SW480 (cell line): Measurements from ENCODE around the gene OTOS.

Experiments used
- DNase-seq: peaks from one replicate; pipeline ENCODE4 v3.0.0-alpha.2; 2016; ENCODE audit warnings: low spot score

Gene OTOS

DNA sequence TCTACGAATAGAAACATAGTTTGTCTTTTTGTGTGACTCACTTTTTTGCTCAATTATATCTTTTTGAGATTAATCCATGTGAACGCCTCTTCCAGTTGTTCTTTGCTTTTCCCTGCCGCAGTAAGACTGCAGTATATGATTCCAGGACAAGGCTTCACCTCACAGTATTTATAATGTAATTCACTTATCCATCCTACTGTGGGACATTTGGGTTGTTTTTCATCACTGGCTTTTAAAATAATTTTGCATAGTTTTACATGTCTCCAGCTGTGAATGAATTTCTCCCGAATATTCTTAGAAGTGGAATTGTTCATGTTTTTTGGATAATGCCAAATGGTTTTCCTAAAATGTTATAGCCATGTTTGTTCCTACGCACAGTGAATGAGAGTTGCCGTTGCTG is 26.2 kb downstream of the OTOS start:
- DNase-seq: no peak

DNA sequence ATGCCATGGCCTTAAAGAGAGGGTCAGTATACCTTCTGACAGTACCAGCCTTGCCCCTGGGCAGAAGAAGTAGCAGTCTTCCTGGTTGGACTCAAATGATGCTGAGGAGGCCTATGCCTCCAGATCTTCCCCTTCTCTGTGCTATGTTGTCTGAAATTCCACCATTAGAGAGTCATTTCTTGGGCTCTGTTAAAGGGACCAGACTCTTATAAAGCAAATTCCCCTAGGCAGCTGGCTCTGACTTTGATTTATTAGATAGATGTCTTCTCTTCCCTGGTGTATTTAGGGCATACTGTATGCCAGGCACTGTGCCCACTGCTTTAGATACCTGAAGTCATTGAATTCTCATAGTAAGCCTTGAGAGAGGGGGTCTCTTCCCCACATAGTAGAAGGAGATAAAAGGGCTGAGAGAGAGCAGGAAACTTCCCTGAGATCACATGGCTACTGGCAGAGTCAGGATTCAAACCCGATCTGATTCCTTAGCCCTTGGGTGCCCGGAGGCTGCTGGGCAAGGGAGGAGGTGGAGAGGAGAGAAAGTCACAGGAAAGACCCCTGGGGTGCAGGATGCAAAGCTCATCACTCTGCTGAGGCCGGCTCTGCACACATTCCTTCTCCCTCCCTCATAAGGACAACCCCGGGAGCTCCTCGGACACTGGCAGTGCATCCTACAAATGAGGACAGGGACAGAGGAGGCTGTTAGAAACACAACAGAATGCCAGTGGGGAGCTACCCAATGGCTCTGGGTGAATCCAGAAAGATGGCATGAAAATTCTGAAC is 27.4 kb downstream of the OTOS start:
- no peak for DNase-seq

DNA sequence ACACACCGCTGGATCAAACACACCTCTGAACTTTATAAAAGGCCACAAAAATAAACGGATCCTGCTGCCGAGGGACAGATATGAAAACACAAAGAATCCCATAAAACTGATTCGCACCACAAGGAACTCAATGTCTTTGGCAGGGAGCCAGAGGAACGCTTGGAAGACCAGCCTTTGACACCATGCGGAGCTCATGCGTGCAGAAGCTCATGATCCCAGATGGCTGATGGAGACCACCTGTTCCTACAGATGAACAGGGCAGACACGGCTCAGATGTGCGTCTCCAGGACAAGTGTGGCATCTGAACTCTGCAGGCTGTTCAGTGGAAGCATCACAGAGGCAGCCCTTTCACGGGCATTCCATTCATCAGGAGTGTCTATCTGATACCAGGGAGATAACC is 29.2 kb downstream of the OTOS start:
- no peak for DNase-seq

DNA sequence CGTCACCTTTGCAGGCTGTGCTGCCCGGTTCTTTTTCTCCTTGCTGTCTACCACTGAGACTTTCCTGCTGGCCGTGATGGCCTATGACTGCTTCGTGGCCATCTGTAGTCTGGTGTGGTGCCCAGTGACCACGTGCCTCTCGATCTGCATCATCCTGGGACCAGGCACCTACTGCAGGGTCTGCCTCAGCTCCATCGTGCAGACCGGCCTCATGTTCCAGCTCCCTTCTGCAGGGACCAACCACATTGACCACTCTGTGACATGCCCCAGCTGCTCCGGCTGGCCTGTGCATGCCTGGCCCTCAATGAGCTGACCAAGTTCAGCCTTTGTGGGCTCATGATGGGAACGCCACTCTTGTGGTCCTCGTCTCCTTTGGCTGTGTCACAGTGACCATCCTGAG is 31.1 kb downstream of the OTOS start:
- no peak for DNase-seq

DNA sequence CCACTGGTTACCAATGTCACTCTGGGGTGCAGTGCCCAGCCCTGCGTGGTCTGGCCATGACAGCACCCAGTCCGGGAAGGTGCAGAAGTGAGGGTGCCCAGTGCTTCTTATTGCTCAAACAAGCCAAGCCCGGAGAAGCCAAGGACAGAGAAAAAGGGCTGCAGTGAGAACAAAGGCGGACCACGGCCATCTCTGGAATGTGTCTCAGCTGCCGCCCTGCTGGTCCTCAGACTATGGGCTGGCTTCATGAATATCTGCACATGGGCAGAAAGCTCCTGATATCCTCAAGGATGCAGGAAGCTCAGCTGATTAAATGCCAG is 33.0 kb downstream of the OTOS start:
- no peak for DNase-seq

DNA sequence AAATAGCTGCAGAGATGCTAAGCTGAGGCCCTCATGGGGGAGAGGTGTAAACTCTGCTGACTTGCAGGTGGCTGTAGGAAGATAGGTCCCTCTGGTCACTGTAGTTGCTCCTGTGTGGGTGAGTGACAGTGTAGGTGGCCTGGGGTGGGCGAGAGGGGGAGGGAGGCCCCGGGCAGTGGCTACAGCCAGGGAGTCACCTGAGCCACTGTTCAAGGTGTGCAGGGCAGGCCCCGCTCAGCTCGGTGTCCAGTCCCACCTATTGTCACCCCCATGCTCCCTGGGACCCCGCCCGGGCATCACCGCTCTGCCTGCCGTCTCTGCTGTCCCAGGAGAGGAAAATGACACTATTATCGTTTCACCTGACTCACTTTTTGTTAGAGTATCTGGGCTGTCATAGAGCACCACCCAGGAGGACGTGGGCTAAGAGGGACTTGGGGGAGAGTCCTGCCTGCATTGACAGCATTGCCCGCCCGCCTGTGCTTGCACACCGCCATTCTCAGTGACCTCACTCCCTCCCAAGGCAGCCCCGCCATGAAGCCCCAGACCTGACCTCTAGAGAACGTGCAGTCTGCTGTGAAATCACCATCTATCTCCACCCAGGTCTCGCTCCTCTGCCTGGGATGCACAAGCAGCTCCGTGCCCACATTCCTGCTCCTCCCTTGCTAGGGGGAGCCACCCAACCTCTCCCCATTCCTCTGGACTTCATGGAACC is 33.5 kb downstream of the OTOS start:
- no peak for DNase-seq

DNA sequence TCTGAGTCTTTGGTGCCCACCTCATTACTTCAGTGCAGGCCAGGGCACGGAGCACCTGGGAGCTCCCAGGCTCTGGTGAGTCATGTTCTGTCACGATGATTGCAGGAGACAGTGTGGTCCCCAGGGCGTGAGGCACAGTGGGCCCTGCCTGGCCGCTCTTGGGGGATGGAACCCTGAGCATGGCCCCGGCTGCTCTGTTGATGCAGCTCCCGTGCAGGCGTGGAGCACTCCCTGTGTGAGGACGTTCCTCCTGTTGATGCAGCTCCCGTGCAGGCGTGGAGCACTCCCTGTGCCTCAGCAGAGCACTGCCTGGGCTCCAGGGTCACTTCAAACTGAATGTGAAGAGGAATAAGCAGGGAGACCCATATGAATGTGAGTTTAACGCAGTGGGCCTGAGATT is 34.5 kb downstream of the OTOS start:
- peak; percentile 2 for DNase-seq

- DNase-seq: no peak
These were observed 37.3 kb downstream of the OTOS start for GRCh38 chr2:240103136-240103535.

DNA sequence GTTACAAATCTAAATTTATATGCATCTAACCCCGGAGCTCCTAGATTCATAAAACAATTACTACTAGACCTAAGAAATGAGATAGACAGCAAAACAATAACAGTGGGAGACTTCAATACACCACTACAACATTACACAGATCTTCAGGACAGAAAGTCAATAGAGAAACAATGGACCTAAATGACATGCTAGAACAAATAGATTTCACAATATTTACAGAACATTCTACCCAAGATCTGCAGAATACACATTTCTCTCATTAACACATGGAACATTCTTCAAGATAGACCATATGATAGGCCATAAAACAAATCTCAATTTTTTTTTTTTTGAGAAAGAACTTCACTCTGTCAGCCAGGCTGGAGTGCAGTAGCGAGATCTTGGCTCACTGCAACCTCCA is 42.1 kb downstream of the OTOS start:
- no peak for DNase-seq

- DNase-seq: no peak
These were observed 44.6 kb downstream of the OTOS start for GRCh38 chr2:240095556-240096523.

DNA sequence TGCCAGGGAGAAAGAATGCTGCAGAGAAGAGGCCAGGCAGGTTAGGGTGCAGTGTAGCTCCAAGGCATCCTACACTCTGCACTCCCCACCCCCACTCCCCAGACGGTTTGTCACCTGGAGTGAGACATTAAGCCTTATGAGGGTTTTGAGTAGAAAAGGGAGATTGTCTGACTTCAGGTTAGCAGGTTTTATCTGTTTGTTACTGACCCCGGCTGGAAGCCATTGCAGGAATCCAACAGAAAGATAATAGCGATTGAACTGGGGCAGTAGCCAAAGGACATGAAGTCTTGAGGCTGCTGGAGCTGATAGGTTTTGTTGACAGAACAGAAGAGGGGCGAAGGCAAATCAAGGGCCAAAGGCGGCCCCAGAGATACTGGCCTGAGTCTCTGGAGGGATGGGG is 51.2 kb downstream of the OTOS start:
- DNase-seq: no peak
